Suprapubic skin (tissue), 4 donors: ENCODE data around the gene CDH4. TPM values are rescaled to one million over a fixed set of nuclear protein-coding genes. Genes with fewer than 3 reads are reported as not detected.

Source experiments
- DNase-seq, 2 donors: peaks; one replicate each; pipeline ENCODE4 v3.0.0-alpha.2; 2019; ENCODE audit warnings: low spot score in 2 of 2
- H3K27ac ChIP-seq: fragments of 200-600 bp; sonication (generic); one replicate; pipeline ENCODE4 v1.5.1; 2019
- H3K27me3 ChIP-seq: fragments of 200-600 bp; sonication (generic); one replicate; pipeline ENCODE4 v1.5.1; 2019
- H3K36me3 ChIP-seq: fragments of 200-600 bp; sonication (generic); one replicate; pipeline ENCODE4 v1.5.1; 2019
- H3K4me1 ChIP-seq: fragments of 200-600 bp; sonication (generic); one replicate; pipeline ENCODE4 v1.5.1; 2019
- H3K4me3 ChIP-seq: fragments of 200-600 bp; sonication (generic); one replicate; pipeline ENCODE4 v1.5.1; 2019; ENCODE audit warnings: mild to moderate bottlenecking
- H3K9me3 ChIP-seq: fragments of 200-600 bp; sonication (generic); one replicate; pipeline ENCODE4 v1.5.1; 2019
- EP300 ChIP-seq: sonication (generic); formaldehyde crosslinking; IDR thresholded peaks from one replicate; pipeline ENCODE4 v1.6.1; 2017; ENCODE audit warnings: antibody characterized with exemption
- POLR2A ChIP-seq, 2 donors: fragments of 450-650 bp; IDR thresholded peaks; one replicate each; pipeline ENCODE4 v1.6.1; 2017; ENCODE audit warnings: antibody characterized with exemption in 2 of 2, mild to moderate bottlenecking in 2 of 2, moderate library complexity in 2 of 2
- POLR2AphosphoS5 ChIP-seq, 3 donors: sonication (generic); formaldehyde crosslinking; IDR thresholded peaks; one replicate each; pipeline ENCODE4 v1.6.1; 2017; ENCODE audit warnings: antibody characterized with exemption in 3 of 3
- WGBS: methylation state at CpG from one replicate; pipeline ENCODE4 v1.1.5; 2018; 5-methylcytosine and 5-hydroxymethylcytosine counted together
- total RNA-seq, 4 donors: library from RNA; depleted of rRNA; stranded (reverse); fragments of >200 nt; gene quantifications; one replicate each; pipeline ENCODE4 v1.1.0, GENCODE V29; 2016
- TF ChIP-seq, protein P1 (sequence below), 2 donors: fragments of 200-600 bp in 1 of 2; fragments of 450-650 bp in 1 of 2; sonication (generic) in 1 of 2; IDR thresholded peaks; one replicate each; pipeline ENCODE4 v1.5.1; 2016 to 2019; ENCODE audit warnings: antibody characterized with exemption in 2 of 2, mild to moderate bottlenecking in 1 of 2, moderate library complexity in 1 of 2

Gene CDH4
- total RNA-seq, 4 donors from 2014 or later, result 0.91 to 5.9 (median 2.6) TPM

DNA sequence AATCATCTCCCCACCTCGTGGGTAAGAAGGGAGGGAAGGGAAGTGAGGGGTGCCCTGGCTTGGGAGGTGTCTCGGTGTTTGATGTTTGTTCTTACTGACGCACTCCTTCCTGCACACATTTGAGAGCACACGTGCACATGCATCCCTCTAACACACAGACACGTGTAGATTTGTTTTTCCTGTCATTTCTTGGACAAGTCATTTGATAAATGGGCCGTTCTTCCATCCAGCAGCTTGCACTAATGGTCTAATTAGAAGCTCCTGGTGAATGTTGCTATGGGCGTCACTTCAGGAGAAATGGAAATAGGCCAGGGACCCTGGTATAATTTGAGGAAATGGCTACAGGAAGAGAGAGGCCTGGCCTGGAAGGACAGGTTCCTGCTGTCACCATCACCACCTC, 352.5 kb downstream of the CDH4 start:
- no peaks in the 10 kb centered on the region for H3K27me3 ChIP-seq
- no peak overlapping the region for H3K27ac ChIP-seq
- H3K4me3 ChIP-seq, result no peak overlapping the region
- H3K9me3 ChIP-seq, result no peaks in the 10 kb centered on the region
- 64% methylated on average over 7 of the region's 7 CpGs for WGBS
- TF ChIP-seq, protein P1, sequence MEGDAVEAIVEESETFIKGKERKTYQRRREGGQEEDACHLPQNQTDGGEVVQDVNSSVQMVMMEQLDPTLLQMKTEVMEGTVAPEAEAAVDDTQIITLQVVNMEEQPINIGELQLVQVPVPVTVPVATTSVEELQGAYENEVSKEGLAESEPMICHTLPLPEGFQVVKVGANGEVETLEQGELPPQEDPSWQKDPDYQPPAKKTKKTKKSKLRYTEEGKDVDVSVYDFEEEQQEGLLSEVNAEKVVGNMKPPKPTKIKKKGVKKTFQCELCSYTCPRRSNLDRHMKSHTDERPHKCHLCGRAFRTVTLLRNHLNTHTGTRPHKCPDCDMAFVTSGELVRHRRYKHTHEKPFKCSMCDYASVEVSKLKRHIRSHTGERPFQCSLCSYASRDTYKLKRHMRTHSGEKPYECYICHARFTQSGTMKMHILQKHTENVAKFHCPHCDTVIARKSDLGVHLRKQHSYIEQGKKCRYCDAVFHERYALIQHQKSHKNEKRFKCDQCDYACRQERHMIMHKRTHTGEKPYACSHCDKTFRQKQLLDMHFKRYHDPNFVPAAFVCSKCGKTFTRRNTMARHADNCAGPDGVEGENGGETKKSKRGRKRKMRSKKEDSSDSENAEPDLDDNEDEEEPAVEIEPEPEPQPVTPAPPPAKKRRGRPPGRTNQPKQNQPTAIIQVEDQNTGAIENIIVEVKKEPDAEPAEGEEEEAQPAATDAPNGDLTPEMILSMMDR (IDR thresholded peaks at IDR 0.05), result no peak
- TF ChIP-seq POLR2A (IDR thresholded peaks at IDR 0.05) (no peak), POLR2AphosphoS5 (IDR thresholded peaks at IDR 0.05) (no peak)
- no peaks in the 10 kb centered on the region for H3K36me3 ChIP-seq
- H3K4me1 ChIP-seq, result peaks cover 9% of the 10 kb centered on the region
- no peak for DNase-seq

DNA sequence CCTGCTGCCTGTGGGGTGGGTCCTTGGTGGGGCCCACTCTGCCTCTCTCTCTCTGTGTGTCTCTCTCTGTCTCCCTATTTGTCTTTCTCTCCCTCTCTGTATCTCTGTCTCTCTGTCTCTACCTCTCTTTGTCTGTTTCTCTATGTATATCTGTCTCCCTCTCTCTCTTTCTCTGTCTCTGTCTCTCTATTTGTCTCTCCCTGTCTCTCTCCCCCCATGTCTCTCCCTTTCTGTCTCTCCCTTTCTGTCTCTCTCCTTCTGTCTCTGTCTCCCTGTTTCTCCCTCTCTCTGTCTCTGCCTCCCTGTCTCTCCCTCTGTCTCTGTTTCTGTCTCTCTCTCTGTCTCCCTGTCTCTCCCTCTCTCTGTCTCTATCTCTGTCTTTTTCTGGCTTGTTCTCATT, 353.2 kb downstream of the CDH4 start:
- Histone ChIP-seq H3K4me1 (peaks cover 9% of the 10 kb centered on the region), H3K27ac (no peak overlapping the region), H3K4me3 (no peak overlapping the region), H3K9me3 (no peaks in the 10 kb centered on the region), H3K27me3 (no peaks in the 10 kb centered on the region), H3K36me3 (no peaks in the 10 kb centered on the region)
- TF ChIP-seq, protein P1 (IDR thresholded peaks at IDR 0.05), result no peak
- TF ChIP-seq POLR2AphosphoS5 (IDR thresholded peaks at IDR 0.05) (no peak), POLR2A (IDR thresholded peaks at IDR 0.05) (no peak), EP300 (no peak)
- DNase-seq, result no peak

DNA sequence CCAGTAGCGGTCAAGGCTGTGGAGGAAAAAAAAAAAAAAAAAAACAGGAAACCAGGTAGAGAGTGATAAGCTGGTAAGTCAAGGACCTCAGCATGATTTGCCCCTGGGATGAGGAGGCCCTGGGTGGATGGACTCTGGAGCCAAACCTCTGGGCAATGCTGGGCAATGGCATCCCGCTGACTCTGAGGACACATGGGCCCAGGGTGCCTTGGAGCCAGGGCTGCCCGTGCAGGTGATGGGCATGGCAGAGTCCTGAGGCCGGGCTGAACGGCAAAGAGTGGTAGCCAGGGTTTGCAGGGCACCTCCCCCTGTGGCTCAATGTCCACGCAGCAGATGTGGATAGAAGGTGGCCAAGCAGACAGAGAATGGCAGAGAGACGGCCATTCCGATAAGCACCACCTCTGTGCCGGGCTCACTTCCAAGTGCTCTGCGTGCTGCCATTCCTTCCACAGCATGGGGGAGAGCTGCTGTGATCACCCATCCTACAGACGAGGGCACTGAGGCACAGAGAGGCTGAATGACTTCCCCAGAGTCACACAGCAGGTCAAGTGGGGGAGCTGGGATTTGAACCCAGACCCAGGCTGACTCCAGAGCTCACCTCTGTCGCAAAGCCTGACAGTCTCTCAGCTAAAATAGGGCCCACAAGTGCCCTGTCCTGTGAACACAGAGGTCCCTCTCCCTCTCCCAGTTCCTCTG, 353.9 kb downstream of the CDH4 start:
- Histone ChIP-seq H3K36me3 (no peaks in the 10 kb centered on the region), H3K27me3 (peaks cover 3% of the 10 kb centered on the region), H3K27ac (no peak overlapping the region), H3K4me3 (no peak overlapping the region), H3K9me3 (no peaks in the 10 kb centered on the region), H3K4me1 (peaks cover 9% of the 10 kb centered on the region)
- TF ChIP-seq POLR2A (IDR thresholded peaks at IDR 0.05), result no peak
- no peak for TF ChIP-seq EP300
- no peak for TF ChIP-seq POLR2AphosphoS5 (IDR thresholded peaks at IDR 0.05)
- TF ChIP-seq, protein P1 (IDR thresholded peaks at IDR 0.05), result no peak
- WGBS, result 83% methylated on average over 10 of the region's 12 CpGs
- DNase-seq, result no peak

DNA sequence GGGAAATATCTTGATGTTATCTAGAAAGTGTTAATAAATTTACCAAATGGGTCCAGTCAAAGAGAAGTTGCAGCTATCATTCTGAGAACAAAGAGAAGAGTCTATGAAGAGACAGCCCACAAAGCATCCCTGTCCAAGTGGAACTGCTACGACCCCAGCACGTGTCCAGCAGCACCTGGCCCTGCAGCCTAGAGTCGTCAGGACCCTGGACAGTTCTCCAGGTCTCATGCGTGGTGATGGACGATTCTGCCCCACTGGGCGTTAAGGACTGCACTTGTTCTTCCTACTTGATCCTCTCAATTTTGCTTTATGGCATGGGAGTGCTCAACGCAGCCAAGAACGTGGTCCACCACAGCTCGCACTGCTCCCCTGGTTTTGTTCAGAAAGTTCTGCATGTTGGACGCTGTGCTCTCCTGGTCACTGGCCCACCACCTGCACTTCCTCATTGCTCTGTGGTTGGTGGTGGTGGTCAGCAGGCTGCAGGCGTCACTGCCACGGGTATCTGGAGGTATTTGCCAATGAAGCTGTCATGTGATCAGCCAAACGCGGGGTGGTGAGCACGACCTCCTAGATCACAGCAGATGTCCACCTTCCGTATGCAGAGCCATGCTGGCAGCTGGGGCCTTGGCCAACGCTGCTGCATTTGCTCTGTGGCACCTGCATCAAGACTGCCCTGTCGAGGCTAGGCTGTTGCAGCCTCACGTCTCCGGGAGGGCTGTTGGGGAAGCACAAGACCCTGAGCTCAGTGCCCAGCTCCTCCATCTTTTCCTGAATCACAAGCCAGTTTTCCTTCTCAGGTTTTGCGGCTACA, 356.4 kb downstream of the CDH4 start:
- Histone ChIP-seq H3K27ac (no peak overlapping the region), H3K9me3 (peaks cover 4% of the 10 kb centered on the region), H3K4me3 (no peak overlapping the region), H3K36me3 (no peaks in the 10 kb centered on the region), H3K4me1 (peaks cover 9% of the 10 kb centered on the region), H3K27me3 (peaks cover 7% of the 10 kb centered on the region)
- 55% methylated on average over 20 of the region's 21 CpGs for WGBS
- TF ChIP-seq, protein P1 (IDR thresholded peaks at IDR 0.05), result no peak
- TF ChIP-seq EP300 (no peak), POLR2A (IDR thresholded peaks at IDR 0.05) (no peak), POLR2AphosphoS5 (IDR thresholded peaks at IDR 0.05) (no peak)
- no peak for DNase-seq

DNA sequence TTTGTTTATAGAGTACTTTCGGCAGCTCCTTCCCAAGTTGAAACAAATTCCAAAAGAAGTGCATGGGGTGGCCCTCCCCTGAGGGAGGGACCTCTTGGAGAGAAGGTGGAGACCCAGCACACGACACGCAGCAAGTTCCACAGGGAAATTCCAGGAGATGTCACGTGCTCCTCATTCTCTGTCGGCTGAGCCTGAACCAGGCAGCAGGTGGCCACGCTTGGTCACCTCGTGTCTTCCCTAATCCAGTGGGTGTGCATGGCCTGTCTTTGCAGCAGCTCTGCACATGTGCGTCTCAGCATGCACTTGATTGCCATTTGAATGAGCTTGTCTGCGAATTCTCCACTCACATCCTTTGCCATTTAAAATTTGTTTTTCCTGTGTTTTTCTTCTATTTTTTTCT, 357.4 kb downstream of the CDH4 start:
- Histone ChIP-seq H3K27me3 (peaks cover 7% of the 10 kb centered on the region), H3K36me3 (no peaks in the 10 kb centered on the region), H3K4me3 (no peak overlapping the region), H3K9me3 (peaks cover 4% of the 10 kb centered on the region), H3K27ac (no peak overlapping the region), H3K4me1 (peaks cover 9% of the 10 kb centered on the region)
- no peak for DNase-seq
- TF ChIP-seq, protein P1 (IDR thresholded peaks at IDR 0.05), result no peak
- TF ChIP-seq POLR2AphosphoS5 (IDR thresholded peaks at IDR 0.05) (no peak), EP300 (no peak), POLR2A (IDR thresholded peaks at IDR 0.05) (no peak)
- WGBS, result 30% methylated on average over 9 of the region's 9 CpGs
